Activated naive CD4-positive, alpha-beta T cell (primary cell): ENCODE measurements around the gene RAPGEF2.

Experiments
- DNase-seq, 4 experiments: peaks; one replicate each; lab custom pipeline; 2025; lab: John Stamatoyannopoulos, UW

The RAPGEF2 gene

DNA sequence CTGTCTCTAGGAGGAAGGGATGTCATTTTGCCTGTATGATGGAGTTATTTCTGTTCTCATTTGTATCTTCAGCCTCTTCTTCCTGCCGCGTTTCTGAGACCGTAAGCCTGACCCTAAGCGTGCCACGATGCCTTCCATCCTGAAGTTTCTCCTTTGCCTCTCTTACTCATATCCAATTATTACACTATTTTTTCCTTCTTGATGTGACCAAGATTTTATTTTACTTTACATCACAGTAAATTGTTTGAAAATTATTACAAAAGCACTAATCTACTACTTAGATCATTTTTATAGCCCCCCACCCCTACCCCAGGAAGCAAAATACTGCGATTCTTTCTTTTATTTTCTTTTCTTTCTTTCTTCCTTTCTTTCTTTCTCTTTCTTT lies 95.0 kb downstream of the RAPGEF2 start:
- DNase-seq: no peak

GRCh38 chr4:159199826-159200225 lies 96.9 kb downstream of the RAPGEF2 start:
- no peak for DNase-seq

DNA sequence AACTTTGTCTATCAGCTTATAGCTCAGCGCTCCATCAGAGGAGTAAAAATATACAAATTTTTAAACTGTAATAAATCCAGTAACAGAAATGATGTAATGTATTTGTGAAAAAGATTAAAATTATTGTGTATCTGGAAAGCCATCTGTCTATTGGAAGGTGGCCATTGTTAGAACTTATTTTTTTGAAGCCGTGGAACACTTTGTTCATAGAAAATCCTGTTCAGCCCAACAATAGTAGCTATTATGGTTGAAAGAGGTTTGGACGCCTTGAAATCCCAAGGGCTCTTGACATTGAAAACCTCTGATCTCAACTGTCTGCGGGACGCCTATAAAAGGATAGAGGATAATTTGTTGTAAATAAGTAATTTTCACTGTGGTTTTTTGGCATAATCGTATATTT lies 98.3 kb downstream of the RAPGEF2 start:
- DNase-seq: no peak

DNA sequence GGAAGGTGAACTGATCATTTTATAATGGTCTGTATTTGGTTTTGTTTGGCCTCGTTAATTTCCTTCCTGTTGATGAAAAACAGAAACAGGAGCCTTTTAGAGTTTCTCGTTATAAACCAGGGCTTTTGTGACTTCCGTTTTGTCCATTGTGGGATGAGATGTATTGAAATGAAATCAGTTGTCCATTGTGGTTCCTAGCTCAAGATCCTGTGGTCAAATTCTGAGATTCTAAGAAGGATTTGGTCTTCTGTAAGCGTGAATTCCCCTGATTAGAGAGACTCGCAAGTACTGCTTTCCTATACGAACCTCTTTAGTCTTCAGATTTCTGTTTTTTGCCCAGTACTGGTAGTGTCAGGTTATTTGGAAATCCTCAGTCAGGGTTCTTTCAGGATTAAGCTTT lies 101.7 kb downstream of the RAPGEF2 start:
- DNase-seq: no peak

DNA sequence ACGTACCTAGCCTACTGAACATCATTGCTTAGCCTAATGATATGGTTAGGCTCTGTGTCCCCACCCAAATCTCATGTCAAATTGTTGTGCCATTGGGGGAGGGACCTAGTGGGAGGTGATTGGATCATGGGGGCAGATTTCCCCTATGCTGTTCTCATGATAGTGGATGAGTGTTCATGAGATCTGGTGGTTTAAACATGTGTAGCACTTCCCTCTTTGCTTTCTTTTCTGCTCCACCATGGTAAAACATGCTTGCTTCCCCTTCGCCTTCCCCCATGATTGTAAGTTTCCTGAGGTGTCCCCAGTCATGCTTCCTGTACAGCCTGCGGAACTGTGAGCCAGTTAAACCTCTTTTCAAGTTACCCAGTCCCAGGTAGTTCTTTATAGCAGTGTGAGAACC lies 102.6 kb downstream of the RAPGEF2 start:
- DNase-seq: no peak

GRCh38 chr4:159206427-159206871 lies 103.6 kb downstream of the RAPGEF2 start:
- DNase-seq: no peak

DNA sequence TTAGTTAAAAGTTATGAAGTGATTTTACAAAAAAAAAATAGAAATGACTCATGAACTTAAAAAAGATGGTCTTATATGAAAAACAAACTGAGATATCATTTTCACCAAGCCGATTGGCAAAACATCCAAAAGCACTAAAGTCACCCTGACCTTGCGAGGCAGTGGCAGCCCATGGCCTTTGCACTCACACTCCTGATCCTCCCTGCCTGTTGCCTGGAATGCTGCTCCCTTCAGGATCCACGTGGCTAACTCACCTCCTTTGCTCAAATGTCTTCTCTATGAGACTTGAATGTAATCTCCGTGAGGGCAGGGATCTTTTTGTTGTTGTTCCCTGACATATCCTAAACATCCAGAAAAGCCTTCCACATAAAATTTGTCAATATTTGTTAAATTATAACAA lies 106.4 kb downstream of the RAPGEF2 start:
- DNase-seq: no peak

GRCh38 chr4:159210975-159211374 lies 108.1 kb downstream of the RAPGEF2 start:
- no peak for DNase-seq

DNA sequence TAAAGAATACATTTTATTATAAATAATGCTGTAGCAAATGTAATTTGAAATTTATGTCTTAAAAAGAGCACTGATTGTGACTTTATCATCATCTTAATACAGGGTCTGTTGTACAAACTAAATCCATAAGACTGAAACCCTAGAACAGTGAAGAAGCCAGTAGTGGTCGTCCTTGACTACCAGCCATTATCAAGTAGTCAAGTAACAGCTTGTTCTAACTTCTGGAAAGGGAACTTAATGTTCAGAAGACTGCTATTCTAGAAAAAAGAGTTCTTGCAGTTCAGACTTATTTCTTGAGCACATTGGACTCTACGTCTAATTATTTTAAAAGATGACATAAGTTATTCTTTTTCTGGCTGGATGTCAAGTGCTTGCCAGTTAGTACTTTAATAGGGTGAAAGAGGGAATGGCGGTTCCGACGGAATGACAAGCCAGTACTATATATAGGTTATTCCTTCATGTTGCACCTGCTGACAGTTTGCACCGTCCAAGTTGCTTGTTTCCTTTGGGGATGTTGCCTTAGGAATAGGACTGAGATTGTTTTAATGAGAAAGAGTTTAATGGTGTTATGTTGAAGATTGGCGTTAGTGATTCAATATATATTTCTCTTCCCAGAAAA lies 109.9 kb downstream of the RAPGEF2 start:
- no peak for DNase-seq

DNA sequence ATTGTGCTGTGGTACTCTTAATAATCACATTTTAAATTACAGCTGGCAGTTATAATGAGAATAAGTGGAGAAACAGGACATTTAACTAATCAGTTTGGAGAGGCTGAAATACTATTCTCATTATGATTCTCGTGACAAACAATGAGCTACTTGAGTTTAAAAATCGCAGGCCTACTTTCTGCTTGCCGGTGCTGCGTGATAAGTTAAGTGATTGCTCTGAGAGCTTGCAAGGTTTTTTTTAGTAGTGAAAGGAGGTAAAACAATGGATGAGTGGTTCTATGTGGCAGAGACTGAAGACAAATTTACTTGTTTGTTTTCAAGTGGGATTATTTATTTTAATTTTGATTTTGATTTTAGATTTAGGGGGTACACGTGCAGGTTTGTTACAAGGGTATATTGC lies 114.0 kb downstream of the RAPGEF2 start:
- DNase-seq: no peak

GRCh38 chr4:159219862-159220261 lies 117.0 kb downstream of the RAPGEF2 start:
- no peak for DNase-seq

DNA sequence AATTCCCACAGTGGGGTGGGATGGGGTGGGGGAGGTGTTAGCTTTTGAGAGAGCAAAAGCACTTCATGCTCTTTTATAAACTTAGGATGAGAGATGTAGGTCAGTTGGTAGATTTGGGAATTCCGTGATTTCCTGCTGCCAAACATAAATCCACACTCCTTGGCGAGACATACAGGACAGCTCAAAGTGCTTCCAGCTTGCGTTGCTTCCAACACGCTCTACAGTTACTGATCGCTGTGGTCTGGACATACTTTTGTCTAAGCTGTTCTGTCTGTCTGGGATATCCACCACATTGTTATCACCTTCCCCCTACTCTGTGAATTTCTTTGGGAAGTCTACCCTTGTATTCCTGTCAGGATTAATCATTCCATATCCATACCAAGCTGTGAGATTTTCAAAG lies 117.5 kb downstream of the RAPGEF2 start:
- DNase-seq: no peak

GRCh38 chr4:159221280-159221679 lies 118.4 kb downstream of the RAPGEF2 start:
- no peak for DNase-seq

DNA sequence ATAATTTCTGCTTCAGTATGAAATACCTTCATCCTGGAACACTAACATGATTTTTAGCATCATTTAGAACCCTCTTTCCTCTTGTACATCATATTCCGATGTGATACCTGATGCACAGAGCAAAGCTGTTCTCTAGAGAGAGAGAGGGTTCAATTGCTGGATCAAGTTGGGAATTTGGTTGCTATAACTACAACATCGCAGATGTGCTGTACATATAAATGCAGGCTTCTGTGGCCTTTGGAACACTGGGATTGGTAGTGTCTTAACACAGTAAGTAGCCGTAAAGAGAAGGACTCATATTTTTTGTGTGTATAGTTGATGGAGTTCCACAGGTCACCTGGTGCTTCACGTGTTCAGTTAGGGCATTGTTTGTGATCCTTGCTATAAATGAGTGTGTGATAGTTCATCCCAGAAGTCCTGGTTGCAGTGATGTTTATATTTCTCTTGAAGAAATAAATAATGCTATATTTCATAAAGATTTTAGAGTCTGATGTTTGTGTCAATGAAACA lies 119.2 kb downstream of the RAPGEF2 start:
- no peak for DNase-seq

DNA sequence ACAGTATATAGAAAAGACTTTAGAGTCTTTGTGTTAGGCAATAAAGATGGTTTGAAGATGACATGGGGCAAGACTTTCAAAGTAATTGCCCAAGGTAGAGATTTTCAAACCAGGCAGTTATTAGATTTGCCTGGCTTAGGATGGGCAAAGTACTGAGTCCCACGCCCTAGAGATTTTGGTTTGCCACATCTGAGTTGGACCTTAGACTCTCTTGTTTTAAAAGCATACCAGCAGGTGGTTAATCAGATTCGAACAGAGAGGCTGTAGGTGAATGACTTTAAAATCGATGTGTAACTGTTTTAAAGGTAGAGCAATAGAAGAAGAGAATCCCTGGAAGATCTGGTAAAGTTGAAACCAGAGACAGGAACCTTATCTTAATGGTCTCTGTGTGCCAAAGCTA lies 121.5 kb downstream of the RAPGEF2 start:
- DNase-seq: no peak

GRCh38 chr4:159227378-159227777 lies 124.5 kb downstream of the RAPGEF2 start:
- DNase-seq: no peak

DNA sequence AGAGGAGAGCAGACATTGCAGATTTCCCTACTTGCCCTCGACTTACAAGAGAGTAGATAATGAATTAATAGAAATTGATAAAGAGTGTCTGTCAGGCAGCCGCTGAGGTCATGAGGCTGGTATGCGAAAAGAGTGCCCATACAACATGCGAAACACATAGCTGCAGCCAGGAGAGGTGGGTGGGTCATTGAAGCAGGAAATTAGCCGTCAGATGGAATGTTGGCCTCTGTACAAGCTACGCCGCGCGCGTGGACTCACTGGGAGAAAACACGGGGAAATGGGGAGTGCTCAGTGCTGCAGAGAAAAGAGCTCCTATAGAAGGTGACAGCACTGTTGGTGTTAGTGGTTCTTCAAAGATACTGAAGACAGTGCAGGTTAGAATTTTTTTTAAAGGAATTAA lies 125.1 kb downstream of the RAPGEF2 start:
- DNase-seq: no peak

DNA sequence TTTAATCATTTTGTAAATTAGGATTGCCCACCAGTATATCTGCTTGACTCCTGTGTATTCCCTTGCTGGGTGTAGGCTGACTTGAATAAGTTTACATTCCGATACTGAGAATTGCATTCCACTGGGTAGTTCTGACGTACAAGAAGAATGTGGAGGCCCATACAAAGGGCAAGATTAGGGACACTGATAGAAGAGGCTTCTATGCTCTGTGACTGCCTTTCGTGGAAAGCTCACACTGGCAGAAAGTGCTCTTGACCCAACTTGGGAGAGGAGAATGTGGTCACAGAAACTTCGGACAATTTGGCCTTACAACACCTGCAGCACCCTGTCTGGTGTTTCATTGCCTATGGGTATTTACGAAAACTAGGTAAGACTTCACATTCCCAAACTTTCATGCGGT lies 126.3 kb downstream of the RAPGEF2 start:
- DNase-seq: no peak

GRCh38 chr4:159232465-159233106 lies 129.7 kb downstream of the RAPGEF2 start:
- no peak for DNase-seq

DNA sequence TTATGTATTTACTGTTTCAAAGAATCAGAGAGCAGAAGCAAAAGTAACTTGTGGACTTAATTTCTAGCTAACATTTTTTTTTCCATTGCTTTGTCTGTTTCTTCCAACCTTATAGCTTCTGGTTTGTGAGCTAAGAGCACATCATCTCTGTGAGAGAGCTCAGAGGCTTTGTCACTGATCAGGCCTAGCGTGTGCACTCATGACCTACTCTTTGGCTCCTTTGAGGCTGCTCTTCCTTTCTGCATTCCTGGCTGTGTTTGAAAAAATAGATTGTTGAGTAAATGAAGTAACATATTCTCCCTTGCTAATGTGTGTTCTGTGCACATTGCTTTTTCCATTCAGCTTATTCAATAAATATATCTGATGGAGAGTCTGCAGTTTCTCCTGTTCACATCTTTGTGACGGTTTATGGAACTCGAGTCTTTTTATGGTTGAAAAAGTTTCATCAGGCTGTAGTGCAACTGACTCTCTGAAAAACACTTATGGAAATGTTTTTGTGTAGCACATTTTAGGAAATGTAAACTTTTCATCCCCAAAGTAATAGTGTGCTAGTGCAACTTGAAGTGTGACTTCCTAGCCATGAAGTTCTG lies 133.0 kb downstream of the RAPGEF2 start:
- no peak for DNase-seq

DNA sequence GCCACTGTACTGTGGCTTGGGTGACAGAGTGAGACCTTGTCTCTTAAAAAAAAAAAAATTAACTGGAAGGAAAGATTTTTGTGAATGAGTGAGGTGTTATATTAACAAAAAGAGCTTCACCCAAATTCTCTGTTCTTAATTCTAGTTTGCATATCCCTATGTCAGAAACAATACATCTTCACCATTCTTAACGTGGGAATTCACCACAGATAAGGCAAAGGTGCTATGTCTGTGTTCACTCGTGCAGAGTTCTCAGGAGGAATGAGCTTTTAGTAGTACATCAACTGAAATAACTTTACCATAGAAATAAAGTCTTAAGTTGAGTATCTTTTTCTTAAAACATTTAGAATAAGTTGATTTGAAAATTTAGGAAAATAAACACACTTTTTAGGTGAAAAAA lies 135.1 kb downstream of the RAPGEF2 start:
- DNase-seq: no peak

DNA sequence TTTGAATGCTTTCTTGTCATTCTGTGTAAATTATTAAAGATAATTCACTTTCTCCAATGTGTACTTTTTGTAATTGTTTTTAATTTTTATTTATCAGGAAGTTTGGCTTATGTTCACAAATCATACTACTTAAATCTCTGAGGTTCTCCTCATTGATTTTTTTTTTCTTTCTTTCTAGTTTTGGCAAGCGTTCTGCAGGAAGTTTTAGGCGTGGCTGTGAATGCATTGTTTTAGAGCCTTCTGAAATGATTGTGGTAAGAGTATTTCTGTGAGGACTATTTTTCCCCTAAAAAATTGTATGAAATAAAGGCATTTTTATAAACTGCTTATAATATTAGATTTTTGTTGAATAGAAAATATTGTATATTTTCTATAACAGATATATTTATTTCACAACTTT lies 135.8 kb downstream of the RAPGEF2 start:
- no peak for DNase-seq

DNA sequence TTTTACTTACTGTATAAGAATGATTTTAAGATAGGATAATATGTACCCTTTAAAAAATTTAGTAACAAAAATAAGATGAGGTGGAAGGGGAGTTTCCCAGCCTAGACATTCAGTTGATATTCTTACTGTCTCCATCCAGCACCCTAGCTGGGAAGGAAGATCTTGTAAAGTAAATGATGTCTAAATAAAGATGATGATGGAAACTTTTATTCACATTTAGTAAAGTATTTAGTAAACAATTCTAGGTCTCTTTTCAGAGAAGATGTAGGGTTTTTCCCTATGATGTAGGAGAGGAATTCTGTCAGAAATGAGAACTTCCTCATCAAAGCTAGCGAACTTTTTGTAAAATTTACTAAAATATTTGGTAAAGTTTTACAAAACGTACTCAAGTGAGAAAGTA lies 136.8 kb downstream of the RAPGEF2 start:
- DNase-seq: no peak

DNA sequence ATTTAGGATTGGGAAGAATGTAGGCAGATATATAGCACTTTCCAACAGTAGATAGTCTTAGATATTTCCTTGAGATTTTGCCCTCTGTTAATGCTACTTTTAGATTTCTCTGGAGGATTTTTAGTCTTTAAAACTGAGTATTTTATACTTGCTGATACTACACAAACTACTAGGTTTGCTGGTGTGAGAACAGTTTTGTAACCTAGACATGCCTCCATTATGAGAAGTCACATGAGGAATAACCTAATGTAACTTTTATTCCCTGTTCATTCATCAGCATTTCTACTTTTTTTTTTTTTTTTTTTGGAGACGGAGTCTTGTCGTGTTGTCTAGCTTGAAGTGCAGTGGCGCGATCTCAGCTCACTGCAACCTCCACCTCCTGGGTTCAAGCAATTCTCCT lies 137.2 kb downstream of the RAPGEF2 start:
- DNase-seq: no peak
